Prostate gland (tissue), 2 donors: ENCODE results near the gene HAUS1.

Experiments used
- POLR2A ChIP-seq: fragments of 450-650 bp; IDR thresholded peaks from one replicate; pipeline ENCODE4 v1.6.1; 2016; ENCODE audit warnings: antibody characterized with exemption, mild to moderate bottlenecking
- POLR2AphosphoS5 ChIP-seq: sonication (generic); formaldehyde crosslinking; IDR thresholded peaks from one replicate; pipeline ENCODE4 v1.6.1; 2017; ENCODE audit warnings: antibody characterized with exemption
- TF ChIP-seq, protein P1 (sequence below), 4 experiments: fragments of 200-600 bp in 2 of 4; fragments of 450-650 bp in 2 of 4; sonication (generic) in 2 of 4; IDR thresholded peaks; 1 replicate in 3 of 4; 2 replicates in 1 of 4; pipeline ENCODE4 v1.5.1; 2016 to 2019; ENCODE audit warnings: antibody characterized with exemption in 4 of 4, mild to moderate bottlenecking in 2 of 4, moderate library complexity in 2 of 4

DNA sequence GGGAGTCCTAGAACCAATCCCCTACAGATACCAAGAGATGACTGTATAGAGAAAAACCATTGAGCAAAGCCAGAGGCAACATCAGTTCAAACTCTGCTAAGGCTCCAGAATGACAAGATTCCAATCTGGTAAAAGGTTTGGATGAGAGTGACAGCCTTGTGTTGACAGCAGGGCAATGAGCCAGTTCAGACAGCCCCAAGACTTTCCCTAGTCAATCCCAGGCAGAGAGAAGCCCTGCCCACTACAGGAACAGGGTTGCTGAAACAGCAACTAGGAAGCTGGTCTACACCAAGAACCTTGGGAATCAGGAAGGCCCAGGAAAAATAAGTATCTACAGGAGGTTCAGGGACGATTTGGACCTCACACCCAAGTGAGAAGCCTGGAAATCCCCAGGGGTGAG is 35.4 kb upstream of the HAUS1 start:
- TF ChIP-seq, protein P1, sequence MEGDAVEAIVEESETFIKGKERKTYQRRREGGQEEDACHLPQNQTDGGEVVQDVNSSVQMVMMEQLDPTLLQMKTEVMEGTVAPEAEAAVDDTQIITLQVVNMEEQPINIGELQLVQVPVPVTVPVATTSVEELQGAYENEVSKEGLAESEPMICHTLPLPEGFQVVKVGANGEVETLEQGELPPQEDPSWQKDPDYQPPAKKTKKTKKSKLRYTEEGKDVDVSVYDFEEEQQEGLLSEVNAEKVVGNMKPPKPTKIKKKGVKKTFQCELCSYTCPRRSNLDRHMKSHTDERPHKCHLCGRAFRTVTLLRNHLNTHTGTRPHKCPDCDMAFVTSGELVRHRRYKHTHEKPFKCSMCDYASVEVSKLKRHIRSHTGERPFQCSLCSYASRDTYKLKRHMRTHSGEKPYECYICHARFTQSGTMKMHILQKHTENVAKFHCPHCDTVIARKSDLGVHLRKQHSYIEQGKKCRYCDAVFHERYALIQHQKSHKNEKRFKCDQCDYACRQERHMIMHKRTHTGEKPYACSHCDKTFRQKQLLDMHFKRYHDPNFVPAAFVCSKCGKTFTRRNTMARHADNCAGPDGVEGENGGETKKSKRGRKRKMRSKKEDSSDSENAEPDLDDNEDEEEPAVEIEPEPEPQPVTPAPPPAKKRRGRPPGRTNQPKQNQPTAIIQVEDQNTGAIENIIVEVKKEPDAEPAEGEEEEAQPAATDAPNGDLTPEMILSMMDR (IDR thresholded peaks at IDR 0.05), result no peak
- no peak for TF ChIP-seq POLR2A
- peak; percentile 35 for TF ChIP-seq POLR2AphosphoS5
